Loucy (cell line): ENCODE measurements around the gene MALRD1.

Source experiments
- H2AFZ ChIP-seq: fragments of 200-600 bp; sonication (generic); 2 replicates; pipeline ENCODE4 v1.6.0; 2016; ENCODE audit warnings: antibody characterized with exemption, mild to moderate bottlenecking, low read length, moderate library complexity
- H3F3A ChIP-seq: fragments of 200-600 bp; 2 replicates; pipeline ENCODE4 v1.6.0; 2016; ENCODE audit warnings: antibody characterized with exemption, low read depth, mild to moderate bottlenecking
- H3K27me3 ChIP-seq: fragments of 200-600 bp; sonication (generic); 2 replicates; pipeline ENCODE4 v1.6.1; 2014; ENCODE audit warnings: low read length, mild to moderate bottlenecking; ENCODE audit not compliant: insufficient read depth, poor library complexity, severe bottlenecking
- H3K36me3 ChIP-seq: fragments of 200-600 bp; sonication (generic); 2 replicates; pipeline ENCODE4 v1.6.1; 2016; ENCODE audit warnings: low read length; ENCODE audit not compliant: insufficient read depth
- H3K4me1 ChIP-seq: fragments of 200-600 bp; sonication (generic); 2 replicates; pipeline ENCODE4 v1.5.1; 2014; ENCODE audit warnings: low read length, mild to moderate bottlenecking; ENCODE audit not compliant: insufficient read depth, poor library complexity, severe bottlenecking
- H3K4me2 ChIP-seq: fragments of 200-600 bp; sonication (generic); 2 replicates; pipeline ENCODE4 v1.6.0; 2014; ENCODE audit warnings: antibody characterized with exemption, low read length, low read depth, mild to moderate bottlenecking; ENCODE audit not compliant: poor library complexity, severe bottlenecking
- H3K4me3 ChIP-seq: fragments of 200-600 bp; sonication (generic); 2 replicates; pipeline ENCODE4 v1.5.1; 2014; ENCODE audit warnings: low read length, mild to moderate bottlenecking, mixed read lengths; ENCODE audit not compliant: poor library complexity, severe bottlenecking
- H3K79me2 ChIP-seq: fragments of 200-600 bp; sonication (generic); 2 replicates; pipeline ENCODE4 v1.6.1; 2014; ENCODE audit warnings: low read length; ENCODE audit not compliant: insufficient read depth
- H3K9ac ChIP-seq: fragments of 200-600 bp; sonication (generic); 2 replicates; pipeline ENCODE4 v1.6.0; 2014; ENCODE audit warnings: mild to moderate bottlenecking, low read depth, low read length, moderate library complexity; ENCODE audit not compliant: poor library complexity, severe bottlenecking
- H3K9me2 ChIP-seq: fragments of 200-600 bp; sonication (generic); replicated peaks from 2 replicates; pipeline ENCODE4 v1.6.1; 2016; ENCODE audit warnings: low read depth, low read length, mixed read lengths
- H3K9me3 ChIP-seq: fragments of 200-600 bp; sonication (generic); 2 replicates; pipeline ENCODE4 v1.6.1; 2014; ENCODE audit warnings: mild to moderate bottlenecking, antibody characterized with exemption, low read length, low read depth; ENCODE audit not compliant: insufficient read depth
- H4K20me1 ChIP-seq: fragments of 200-600 bp; sonication (generic); 2 replicates; pipeline ENCODE4 v1.6.0; 2014; ENCODE audit warnings: antibody characterized with exemption, low read length, mild to moderate bottlenecking; ENCODE audit not compliant: insufficient read depth, poor library complexity, severe bottlenecking
- CTCF ChIP-seq: fragments of 200-600 bp; sonication (generic); conservative IDR thresholded peaks from 2 replicates; pipeline ENCODE4 v1.5.1; 2014; ENCODE audit warnings: mild to moderate bottlenecking, antibody characterized with exemption, low read length
- EZH2phosphoT487 ChIP-seq: fragments of 200-600 bp; IDR thresholded peaks from 2 replicates; pipeline ENCODE4 v1.6.1; 2018; ENCODE audit warnings: antibody characterized with exemption, mild to moderate bottlenecking, moderate library complexity, borderline replicate concordance

The MALRD1 gene

GRCh38 chr10:19493917-19494316 lies 445.3 kb downstream of the MALRD1 start:
- H3K4me3 ChIP-seq = no peak overlapping the region
- H3K36me3 ChIP-seq = no peaks in the 10 kb centered on the region
- no peaks in the 10 kb centered on the region for H3K9me3 ChIP-seq
- no peaks in the 10 kb centered on the region for H4K20me1 ChIP-seq
- TF ChIP-seq EZH2phosphoT487 (no peak), CTCF (no peak)
- no peaks in the 10 kb centered on the region for H3K27me3 ChIP-seq
- H3K9me2 ChIP-seq = no peaks in the 10 kb centered on the region
- no peaks in the 10 kb centered on the region for H3F3A ChIP-seq
- H3K9ac ChIP-seq = no peak overlapping the region
- H3K79me2 ChIP-seq = no peaks in the 10 kb centered on the region
- no peak overlapping the region for H3K4me2 ChIP-seq
- no peaks in the 10 kb centered on the region for H3K4me1 ChIP-seq
- no peak overlapping the region for H2AFZ ChIP-seq

GRCh38 chr10:19497026-19497425 lies 448.4 kb downstream of the MALRD1 start:
- no peaks in the 10 kb centered on the region for H3K9me3 ChIP-seq
- TF ChIP-seq CTCF = no peak
- H3K27me3 ChIP-seq = no peaks in the 10 kb centered on the region
- H3K9me2 ChIP-seq = no peaks in the 10 kb centered on the region
- H3K9ac ChIP-seq = no peak overlapping the region
- no peak overlapping the region for H3K4me2 ChIP-seq
- no peaks in the 10 kb centered on the region for H3K36me3 ChIP-seq
- no peaks in the 10 kb centered on the region for H3K4me1 ChIP-seq
- H2AFZ ChIP-seq = no peak overlapping the region
- no peak overlapping the region for H3K4me3 ChIP-seq
- H3F3A ChIP-seq = no peaks in the 10 kb centered on the region
- H3K79me2 ChIP-seq = no peaks in the 10 kb centered on the region
- no peaks in the 10 kb centered on the region for H4K20me1 ChIP-seq

- no peaks in the 10 kb centered on the region for H4K20me1 ChIP-seq
- no peaks in the 10 kb centered on the region for H3K36me3 ChIP-seq
- no peak overlapping the region for H3K4me2 ChIP-seq
- H3F3A ChIP-seq = no peaks in the 10 kb centered on the region
- no peaks in the 10 kb centered on the region for H3K4me1 ChIP-seq
- TF ChIP-seq EZH2phosphoT487 (no peak), CTCF (no peak)
- no peaks in the 10 kb centered on the region for H3K27me3 ChIP-seq
- H3K4me3 ChIP-seq = no peak overlapping the region
- H2AFZ ChIP-seq = no peak overlapping the region
- no peaks in the 10 kb centered on the region for H3K9me2 ChIP-seq
- H3K79me2 ChIP-seq = no peaks in the 10 kb centered on the region
- no peak overlapping the region for H3K9ac ChIP-seq
- H3K9me3 ChIP-seq = no peaks in the 10 kb centered on the region
Measured at GRCh38 chr10:19498393-19499290, 450.0 kb downstream of the MALRD1 start.
